OCI-LY1 (cell line): ENCODE results near the gene WDPCP.

ENCODE experiments used
- H2AFZ ChIP-seq: fragments of 200-600 bp; sonication (generic), shearing (Covaris generic); 2 replicates; pipeline ENCODE4 v1.6.0; 2014; ENCODE audit warnings: antibody characterized with exemption, mild to moderate bottlenecking, low read length
- H3F3A ChIP-seq: fragments of 200-600 bp; sonication (generic), shearing (Covaris generic); 2 replicates; pipeline ENCODE4 v1.6.0; 2014; ENCODE audit warnings: mild to moderate bottlenecking, antibody characterized with exemption, low read length, moderate library complexity; ENCODE audit not compliant: insufficient read depth
- H3K27ac ChIP-seq: fragments of 200-600 bp; sonication (generic); 2 replicates; pipeline ENCODE4 v1.5.1; 2014; ENCODE audit warnings: low read length, mixed run types, mild to moderate bottlenecking, low read depth; ENCODE audit not compliant: poor library complexity, severe bottlenecking
- H3K27me3 ChIP-seq: fragments of 200-600 bp; sonication (generic); 2 replicates; pipeline ENCODE4 v1.6.0; 2014; ENCODE audit warnings: antibody characterized with exemption, mild to moderate bottlenecking, low read length, moderate library complexity; ENCODE audit not compliant: insufficient read depth
- H3K36me3 ChIP-seq: fragments of 200-600 bp; sonication (generic); 2 replicates; pipeline ENCODE4 v1.6.1; 2014; ENCODE audit warnings: mild to moderate bottlenecking, antibody characterized with exemption, low read length, moderate library complexity, mixed read lengths; ENCODE audit not compliant: insufficient read depth
- H3K4me1 ChIP-seq: fragments of 200-600 bp; sonication (generic); 2 replicates; pipeline ENCODE4 v1.5.1; 2014; ENCODE audit warnings: mild to moderate bottlenecking, low read length, moderate library complexity; ENCODE audit not compliant: insufficient read depth, severe bottlenecking
- H3K4me2 ChIP-seq: fragments of 200-600 bp; sonication (generic), shearing (Covaris generic); 2 replicates; pipeline ENCODE4 v1.6.1; 2014; ENCODE audit warnings: low read length
- H3K4me3 ChIP-seq: fragments of 200-600 bp; sonication (generic); 2 replicates; pipeline ENCODE4 v1.5.1; 2014; ENCODE audit warnings: low read length, low read depth, mild to moderate bottlenecking, mixed read lengths; ENCODE audit not compliant: poor library complexity, severe bottlenecking
- H3K79me2 ChIP-seq: fragments of 200-600 bp; shearing (Covaris generic); 2 replicates; pipeline ENCODE4 v1.6.1; 2016; ENCODE audit warnings: mixed run types, low read length, mixed read lengths; ENCODE audit not compliant: insufficient read depth
- H3K9ac ChIP-seq: fragments of 200-600 bp; sonication (generic), shearing (Covaris generic); 2 replicates; pipeline ENCODE4 v1.6.1; 2014; ENCODE audit warnings: mild to moderate bottlenecking, low read length, mixed read lengths
- H3K9me2 ChIP-seq: fragments of 200-600 bp; sonication (generic), shearing (Covaris generic); 2 replicates; pipeline ENCODE4 v1.6.1; 2014; ENCODE audit warnings: low read depth, mild to moderate bottlenecking, low read length, mixed read lengths
- H3K9me3 ChIP-seq: fragments of 200-600 bp; shearing (Covaris generic); 2 replicates; pipeline ENCODE4 v1.6.1; 2014; ENCODE audit warnings: low read length, mixed read lengths
- H4K20me1 ChIP-seq: fragments of 200-600 bp; sonication (generic), shearing (Covaris generic); 2 replicates; pipeline ENCODE4 v1.6.0; 2016; ENCODE audit warnings: mild to moderate bottlenecking, low read length; ENCODE audit not compliant: insufficient read depth
- CTCF ChIP-seq: fragments of 200-600 bp; sonication (generic), shearing (Covaris generic); IDR thresholded peaks from 2 replicates; pipeline ENCODE4 v1.5.1; 2017; ENCODE audit warnings: mild to moderate bottlenecking, antibody characterized with exemption, low read length, moderate library complexity, mixed read lengths
- EZH2 ChIP-seq: fragments of 200-600 bp; sonication (generic), shearing (Covaris generic); IDR thresholded peaks from 2 replicates; pipeline ENCODE4 v1.8.0; 2017; ENCODE audit warnings: borderline replicate concordance, mixed run types, mild to moderate bottlenecking, antibody characterized with exemption, low read length, moderate library complexity, mixed read lengths

The WDPCP gene

GRCh38 chr2:63261137-63261621 lies 327.1 kb downstream of the WDPCP start:
- no peaks in the 10 kb centered on the region for H3F3A ChIP-seq
- H4K20me1 ChIP-seq: no peaks in the 10 kb centered on the region
- no peak overlapping the region for H2AFZ ChIP-seq
- no peak overlapping the region for H3K27ac ChIP-seq
- no peak overlapping the region for H3K4me3 ChIP-seq
- no peak overlapping the region for H3K9ac ChIP-seq
- no peak overlapping the region for H3K4me2 ChIP-seq
- no peaks in the 10 kb centered on the region for H3K9me3 ChIP-seq
- no peaks in the 10 kb centered on the region for H3K79me2 ChIP-seq
- no peaks in the 10 kb centered on the region for H3K27me3 ChIP-seq
- TF ChIP-seq EZH2: no peak
- no peak for TF ChIP-seq CTCF
- no peaks in the 10 kb centered on the region for H3K9me2 ChIP-seq
- no peaks in the 10 kb centered on the region for H3K4me1 ChIP-seq
- no peaks in the 10 kb centered on the region for H3K36me3 ChIP-seq

GRCh38 chr2:63257473-63257872 lies 330.8 kb downstream of the WDPCP start:
- Histone ChIP-seq H3K9ac (no peak overlapping the region), H3K36me3 (no peaks in the 10 kb centered on the region), H3K4me1 (no peaks in the 10 kb centered on the region), H3K27ac (no peak overlapping the region), H2AFZ (no peak overlapping the region), H3F3A (no peaks in the 10 kb centered on the region), H3K4me2 (no peak overlapping the region), H3K79me2 (no peaks in the 10 kb centered on the region), H3K27me3 (no peaks in the 10 kb centered on the region), H3K9me2 (no peaks in the 10 kb centered on the region), H4K20me1 (no peaks in the 10 kb centered on the region), H3K9me3 (no peaks in the 10 kb centered on the region), H3K4me3 (no peak overlapping the region)
- TF ChIP-seq CTCF: no peak
- no peak for TF ChIP-seq EZH2

DNA sequence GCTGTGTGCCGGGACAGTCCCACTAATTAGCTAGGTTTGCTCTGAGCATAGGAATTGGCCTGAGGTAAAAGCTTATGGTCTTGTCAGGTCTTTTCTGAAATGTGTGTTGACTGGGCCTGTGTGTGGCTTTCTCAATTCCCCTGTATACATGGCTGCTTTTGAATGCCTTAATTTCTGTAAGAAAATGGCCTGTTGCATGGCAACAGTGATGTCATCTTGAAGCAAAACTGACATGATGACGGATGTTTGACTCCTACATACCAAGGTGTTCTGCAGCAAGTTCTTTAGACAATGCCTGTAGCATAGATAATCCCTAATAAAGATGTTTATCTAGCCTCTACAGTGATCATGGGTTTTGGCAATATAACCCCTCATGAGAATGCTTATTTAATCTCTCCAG lies 339.1 kb downstream of the WDPCP start:
- Histone ChIP-seq H4K20me1 (no peaks in the 10 kb centered on the region), H3K36me3 (no peaks in the 10 kb centered on the region), H3K9me3 (no peaks in the 10 kb centered on the region), H3K4me3 (no peak overlapping the region), H3K27me3 (no peaks in the 10 kb centered on the region), H3F3A (no peaks in the 10 kb centered on the region), H3K4me2 (no peak overlapping the region), H3K4me1 (no peaks in the 10 kb centered on the region), H3K9me2 (no peaks in the 10 kb centered on the region), H2AFZ (no peak overlapping the region), H3K79me2 (no peaks in the 10 kb centered on the region), H3K9ac (no peak overlapping the region), H3K27ac (no peak overlapping the region)
- TF ChIP-seq EZH2: no peak
- TF ChIP-seq CTCF: no peak
